Putamen (tissue), 1 donor: ENCODE measurements around the gene MRPL41.
"Not testable (repeated sequence)": the region's sequence is repeated elsewhere in the genome, so short reads cannot be mapped to it uniquely, and the experiment has no call there.

Source experiments
- DNase-seq: peaks from one replicate; pipeline ENCODE4 v3.0.0-alpha.2; 2016; ENCODE audit warnings: low spot score

Gene MRPL41

DNA sequence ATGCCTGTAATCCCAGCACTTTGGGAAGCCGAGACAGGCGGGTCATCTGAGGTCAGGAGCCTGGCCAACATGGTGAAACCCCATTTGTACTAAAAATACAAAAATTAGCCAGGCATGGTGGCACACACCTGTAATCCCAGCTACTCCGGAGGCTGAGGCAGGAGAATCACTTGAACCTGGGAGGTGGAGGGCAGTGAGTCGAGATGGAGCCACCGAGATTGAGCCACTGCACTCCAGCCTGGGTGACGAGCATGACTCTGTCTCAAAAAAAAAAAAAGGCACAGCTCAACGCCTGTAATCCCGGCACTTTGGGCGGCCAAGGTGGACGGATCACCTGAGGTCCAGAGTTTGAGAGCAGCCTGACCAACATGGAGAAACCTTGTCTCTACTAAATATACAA, 2.0 kb downstream of the MRPL41 start:
- not testable (repeated sequence) for DNase-seq

- no peak for DNase-seq
Observed at GRCh38 chr9:137554349-137554748, 2.7 kb downstream of the MRPL41 start.

GRCh38 chr9:137555179-137555578, 3.5 kb downstream of the MRPL41 start:
- no peak for DNase-seq

GRCh38 chr9:137556069-137556838, 4.6 kb downstream of the MRPL41 start:
- DNase-seq: no peak

DNA sequence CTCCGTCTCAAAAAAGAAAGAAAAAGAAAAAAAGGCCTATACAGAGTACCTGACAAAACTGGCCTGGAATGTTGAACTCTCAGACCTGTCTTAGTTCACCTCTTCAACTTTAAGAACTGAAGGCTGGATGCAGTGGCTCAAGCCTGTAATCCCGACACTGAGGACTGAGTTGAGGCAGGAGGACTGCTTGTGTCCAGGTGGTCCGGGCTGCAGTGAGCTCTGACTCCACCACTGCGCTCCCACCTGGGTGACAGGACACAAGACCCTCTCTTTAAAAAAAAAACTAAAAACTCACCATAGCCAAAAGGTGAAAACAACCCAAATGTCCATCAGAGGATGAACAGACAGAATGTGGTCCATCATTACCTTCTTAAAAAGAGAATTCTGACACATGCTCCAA, 6.4 kb downstream of the MRPL41 start:
- no peak for DNase-seq

DNA sequence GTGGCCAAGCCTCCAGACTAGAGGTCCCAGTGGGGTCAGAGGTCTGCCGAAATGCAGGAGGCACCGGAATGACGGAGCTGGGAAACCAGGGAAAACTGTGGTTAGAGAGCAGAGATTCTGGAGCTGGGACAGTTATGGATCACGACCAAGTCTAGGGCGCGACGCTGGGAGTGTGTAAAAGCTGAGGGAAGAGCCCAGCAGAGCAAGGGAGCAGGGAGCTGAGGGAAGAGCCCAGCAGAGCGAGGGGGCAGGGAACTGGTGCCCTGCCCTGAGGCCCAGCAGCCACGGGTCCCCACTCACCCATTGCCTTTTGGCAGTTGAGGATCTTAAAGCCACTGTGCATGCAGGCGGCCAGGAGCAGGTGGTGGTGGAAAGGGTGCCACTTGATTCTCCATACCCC, 12.5 kb downstream of the MRPL41 start:
- DNase-seq: no peak

GRCh38 chr9:137564817-137565411, 13.2 kb downstream of the MRPL41 start:
- no peak for DNase-seq

DNA sequence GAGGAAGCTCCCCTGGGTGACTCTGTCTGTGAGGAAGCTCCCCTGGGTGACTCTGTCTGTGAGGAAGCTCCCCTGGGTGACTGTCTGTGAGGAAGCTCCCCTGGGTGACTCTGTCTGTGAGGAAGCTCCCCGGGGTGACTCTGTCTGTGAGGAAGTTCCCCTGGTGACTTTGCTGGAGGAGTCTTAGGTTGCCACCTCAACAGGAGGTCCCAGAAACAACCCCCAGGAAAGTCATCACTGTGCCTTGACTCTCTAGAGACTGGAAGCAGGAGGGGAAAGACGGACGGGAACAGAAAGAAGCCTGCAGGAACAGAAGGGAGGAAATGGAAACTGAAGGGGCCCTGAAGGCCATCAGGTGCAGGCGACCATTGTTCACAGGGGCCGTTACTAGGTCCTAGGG, 16.8 kb downstream of the MRPL41 start:
- DNase-seq: not testable (repeated sequence)

- no peak for DNase-seq
Observed at GRCh38 chr9:137569609-137570203, 18.0 kb downstream of the MRPL41 start.

- DNase-seq: no peak
Observed at GRCh38 chr9:137570566-137570965, 18.9 kb downstream of the MRPL41 start.

DNA sequence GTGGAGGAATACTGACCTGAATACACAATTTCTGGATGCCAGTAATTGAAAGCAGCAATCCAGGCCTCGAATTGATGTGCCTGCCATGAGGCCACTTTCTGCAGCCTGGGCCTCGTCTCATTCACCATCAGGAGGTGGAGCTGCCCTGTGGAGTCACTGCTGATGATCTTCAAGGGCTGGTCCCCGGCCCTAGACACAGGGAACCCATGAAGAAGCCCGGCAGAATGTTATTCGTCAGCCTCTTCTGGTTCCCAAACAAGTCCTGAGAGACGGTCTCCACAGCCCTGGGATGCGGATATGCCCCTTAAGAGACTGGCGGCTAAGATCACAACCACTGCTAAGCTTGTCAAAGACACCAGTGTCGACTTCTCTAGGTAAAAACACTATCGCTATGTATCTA, 22.5 kb downstream of the MRPL41 start:
- DNase-seq: no peak

GRCh38 chr9:137575364-137575715, 23.7 kb downstream of the MRPL41 start:
- peak; percentile 41 for DNase-seq

DNA sequence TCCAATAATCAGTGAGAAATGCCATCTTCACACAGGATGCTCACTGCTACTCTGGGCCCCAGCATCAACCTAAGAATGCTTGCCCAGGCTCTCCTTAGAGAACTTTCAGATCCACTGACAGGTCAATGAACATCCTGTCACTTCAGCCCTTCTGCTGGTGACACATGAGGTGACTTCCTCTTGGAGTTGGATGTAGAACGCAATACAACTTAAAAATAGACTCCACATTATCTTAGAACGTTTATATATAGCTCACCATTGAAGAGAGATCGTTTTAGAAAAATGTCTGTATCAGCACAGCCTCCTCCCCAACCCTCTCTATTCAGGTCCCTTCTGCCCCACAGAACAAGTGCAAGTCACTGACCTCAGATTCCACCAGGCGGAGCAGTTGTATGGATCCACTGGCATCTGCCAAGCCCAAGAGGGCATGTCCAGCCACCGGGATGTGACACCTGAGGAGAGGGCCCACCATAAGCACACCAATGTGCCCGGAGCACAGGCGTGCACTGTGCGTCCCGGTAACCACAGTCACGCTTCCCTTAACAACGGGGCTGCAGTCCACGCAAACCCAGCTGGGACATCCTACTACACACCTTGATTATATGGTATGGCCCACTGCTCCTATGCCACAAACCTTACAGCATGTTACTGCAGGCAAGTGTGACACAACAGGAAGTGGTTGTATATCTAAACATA, 24.2 kb downstream of the MRPL41 start:
- DNase-seq: peak; percentile 46

DNA sequence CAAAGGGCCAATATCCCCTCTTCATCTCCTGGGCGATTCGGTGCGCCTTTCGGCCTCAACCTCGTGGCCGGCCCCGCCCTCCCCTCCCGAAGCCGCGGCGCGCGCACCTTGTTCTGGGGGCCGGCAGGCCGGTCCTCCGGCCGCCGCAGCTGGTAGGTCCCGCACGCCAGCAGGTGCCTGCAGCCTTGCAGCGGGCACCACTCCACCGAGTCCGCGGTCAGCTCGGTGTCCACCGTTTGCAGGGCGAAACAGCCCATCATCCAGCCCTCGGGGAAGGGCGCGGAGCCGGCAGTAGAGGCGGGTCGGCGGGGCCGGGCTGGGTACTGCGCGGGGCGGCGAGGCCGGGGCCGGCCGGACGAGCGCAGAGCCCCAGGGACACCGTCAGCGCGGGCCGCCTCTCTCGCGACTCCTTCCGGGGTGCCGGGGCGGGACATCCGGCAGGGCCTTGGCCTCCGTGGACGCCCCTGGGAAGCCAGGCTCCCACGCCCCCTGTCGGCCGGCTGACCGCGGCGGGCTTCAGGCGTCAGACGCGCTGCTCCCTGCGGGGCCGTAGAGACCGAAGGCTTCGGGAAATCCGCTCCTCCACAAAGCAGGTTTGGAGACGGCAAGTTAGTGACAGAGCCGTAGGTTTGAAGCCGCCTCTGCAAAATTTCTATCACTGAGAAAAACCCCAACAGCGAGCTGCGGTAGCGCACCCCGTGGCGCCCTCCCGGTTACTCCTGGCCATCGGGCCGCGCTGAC, 27.0 kb downstream of the MRPL41 start, which contains the start of gene DPH7:
TSS of gene DPH7 (minus strand) at position 408 of the 741 bp plus-strand sequence. CDS start at position 260, 148 bp downstream.
- peak; percentile 93 for DNase-seq

DNA sequence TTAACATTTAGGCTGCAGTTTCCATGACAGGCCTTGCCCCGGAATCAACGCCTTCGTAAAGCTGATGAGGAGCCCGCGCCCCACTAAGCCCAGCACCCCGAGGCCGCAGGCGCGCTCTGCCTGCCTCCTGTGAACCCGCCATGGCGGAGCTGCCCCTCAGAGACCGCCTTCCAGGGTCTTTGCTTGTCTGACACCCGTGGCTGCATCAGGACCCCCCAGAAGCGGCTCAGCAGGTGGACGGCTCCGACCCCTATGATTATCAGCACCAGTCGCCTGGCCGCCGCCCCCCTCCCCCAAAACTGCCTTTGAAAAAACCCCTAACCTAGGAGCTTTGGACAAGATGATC, 27.6 kb downstream of the MRPL41 start:
- DNase-seq: no peak

DNA sequence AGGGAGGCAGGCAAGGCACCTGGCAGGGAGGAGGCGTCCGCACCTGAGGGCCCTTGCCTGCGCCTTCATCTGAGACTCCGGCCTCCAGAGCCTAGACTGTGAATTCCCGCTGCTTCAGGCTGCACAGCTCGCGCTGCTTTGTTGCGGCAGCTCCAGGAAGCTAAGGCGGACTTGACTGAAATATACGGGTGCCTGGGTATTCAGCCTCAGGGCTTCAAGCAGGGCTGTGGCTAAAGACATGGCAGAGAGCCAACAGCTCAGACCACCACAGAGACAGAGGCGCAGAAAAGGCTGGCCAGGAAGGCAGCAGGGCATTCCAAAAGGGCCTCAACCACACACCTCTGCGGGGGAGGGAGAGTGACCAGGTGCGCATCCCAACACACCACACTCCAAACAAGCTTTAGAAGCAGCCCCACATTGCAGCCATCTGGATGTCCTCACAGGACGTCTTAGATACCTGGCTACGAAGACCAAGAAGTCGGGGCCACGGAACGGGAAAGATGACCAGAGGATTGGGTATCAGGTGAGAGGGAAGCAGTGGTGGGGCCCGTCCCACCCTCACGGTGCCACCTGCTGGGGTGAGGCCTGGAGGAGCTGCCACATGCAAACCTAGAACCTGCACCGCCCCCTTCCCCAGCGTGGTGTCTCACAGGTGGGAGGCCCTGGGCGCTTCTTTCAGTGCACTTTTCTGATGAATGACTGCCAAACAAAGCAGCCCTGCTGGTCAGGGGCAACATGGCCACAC, 28.7 kb downstream of the MRPL41 start:
- DNase-seq: no peak

DNA sequence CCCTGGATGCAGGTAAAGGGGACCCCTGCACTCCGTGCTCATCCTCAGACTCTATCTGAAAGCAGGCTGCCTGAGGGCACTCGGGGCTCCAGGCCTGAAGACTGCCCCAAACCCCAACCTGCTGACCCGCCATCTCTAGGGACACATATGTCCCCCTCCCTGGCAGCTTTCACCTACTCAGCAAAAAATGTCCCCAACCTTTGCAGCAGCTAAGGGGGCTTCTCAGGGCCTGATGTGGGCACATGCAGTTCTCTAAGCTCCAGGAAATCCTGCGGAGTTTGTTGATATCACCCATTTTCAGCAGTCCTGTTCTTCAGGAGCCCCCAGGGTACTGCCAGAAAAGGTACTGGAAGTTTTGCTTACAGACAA, 29.3 kb downstream of the MRPL41 start:
- DNase-seq: no peak

GRCh38 chr9:137581361-137582285, 29.9 kb downstream of the MRPL41 start:
- no peak for DNase-seq

- DNase-seq: no peak
Observed at GRCh38 chr9:137582286-137582860, 30.7 kb downstream of the MRPL41 start.

DNA sequence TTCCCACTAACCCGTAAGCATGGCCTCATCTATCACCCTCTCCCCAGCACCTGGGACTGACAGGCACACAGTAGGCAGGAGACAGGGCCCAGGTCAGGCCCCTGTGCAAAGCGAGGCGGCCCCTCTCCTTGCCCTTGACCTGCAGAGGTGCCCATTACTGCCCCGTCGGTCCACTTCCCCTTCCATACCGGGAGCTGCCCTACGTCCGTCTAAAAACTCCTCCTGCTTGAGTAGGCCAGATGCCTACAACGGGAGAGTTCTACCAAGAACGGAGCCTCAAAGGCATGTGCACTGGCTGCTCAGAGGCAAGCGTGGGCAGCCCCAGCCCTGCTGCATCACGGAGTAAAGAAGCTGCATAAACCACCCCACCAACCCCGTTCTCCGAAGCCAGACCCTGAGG, 31.7 kb downstream of the MRPL41 start:
- no peak for DNase-seq
